Left ventricle myocardium inferior (tissue), 1 donor: ENCODE measurements around the gene COP1. TPM values are rescaled to one million over a fixed set of nuclear protein-coding genes. Genes with fewer than 3 reads are reported as not detected.
A peak's percentile ranks its signal among the peaks of the same experiment; 100 is the strongest.
"Not testable (repeated sequence)": the region's sequence is repeated elsewhere in the genome, so short reads cannot be mapped to it uniquely, and the experiment has no call there.

Experiments
- DNase-seq: peaks from one replicate; pipeline ENCODE4 v3.0.0-alpha.2; 2020
- H3K27ac ChIP-seq: fragments of 200-600 bp; replicated peaks from 2 replicates; pipeline ENCODE4 v1.8.0; 2021
- H3K27me3 ChIP-seq: fragments of 200-600 bp; 2 replicates; pipeline ENCODE4 v1.8.0; 2021; ENCODE audit warnings: low read depth
- H3K36me3 ChIP-seq: fragments of 200-600 bp; 2 replicates; pipeline ENCODE4 v1.8.0; 2021
- H3K4me1 ChIP-seq: fragments of 200-600 bp; 2 replicates; pipeline ENCODE4 v1.8.0; 2021
- H3K4me3 ChIP-seq: fragments of 200-600 bp; 2 replicates; pipeline ENCODE4 v1.8.0; 2021; ENCODE audit warnings: mild to moderate bottlenecking, moderate library complexity
- H3K9me3 ChIP-seq: fragments of 200-600 bp; replicated peaks from 2 replicates; pipeline ENCODE4 v1.8.0; 2021
- intact Hi-C: fragments of 100-400 bp; cut with micrococcal nuclease; formaldehyde crosslinking; loops from one replicate; pipeline ENCODE4 v1.11.0; 2022
- long read RNA-seq: library from polyadenylated mRNA; unstranded; transcript quantifications from one replicate; pipeline ENCODE4 v2.0.0, GENCODE V29; 2021
- total RNA-seq: library from RNA; stranded (reverse); fragmentation: NEBNext Ultra II Directional; extraction: Animal tissue kit (Norgen Biotek cat#: 25700); gene quantifications from one replicate; pipeline ENCODE4 v1.2.1, GENCODE V29; 2021
- TF ChIP-seq, protein P1 (sequence below): fragments of 200-600 bp; IDR thresholded peaks from 2 replicates; pipeline ENCODE4 v1.8.0; 2021; ENCODE audit warnings: antibody characterized with exemption, mild to moderate bottlenecking, borderline replicate concordance
- donor health status: DM: no; HTN: yes; CAD: no; lungs with severe emphysema.

Gene COP1
- total RNA-seq: 22.6 TPM
- long read RNA-seq, transcript COP1-204 (20 exons, 3,033 nt): major isoform, 44 of 91 reads
- long read RNA-seq, partial matches to known transcripts: 1 of 91 reads
- long read RNA-seq, other reads (novel, unspliced or antisense): 43 of 91 reads

DNA sequence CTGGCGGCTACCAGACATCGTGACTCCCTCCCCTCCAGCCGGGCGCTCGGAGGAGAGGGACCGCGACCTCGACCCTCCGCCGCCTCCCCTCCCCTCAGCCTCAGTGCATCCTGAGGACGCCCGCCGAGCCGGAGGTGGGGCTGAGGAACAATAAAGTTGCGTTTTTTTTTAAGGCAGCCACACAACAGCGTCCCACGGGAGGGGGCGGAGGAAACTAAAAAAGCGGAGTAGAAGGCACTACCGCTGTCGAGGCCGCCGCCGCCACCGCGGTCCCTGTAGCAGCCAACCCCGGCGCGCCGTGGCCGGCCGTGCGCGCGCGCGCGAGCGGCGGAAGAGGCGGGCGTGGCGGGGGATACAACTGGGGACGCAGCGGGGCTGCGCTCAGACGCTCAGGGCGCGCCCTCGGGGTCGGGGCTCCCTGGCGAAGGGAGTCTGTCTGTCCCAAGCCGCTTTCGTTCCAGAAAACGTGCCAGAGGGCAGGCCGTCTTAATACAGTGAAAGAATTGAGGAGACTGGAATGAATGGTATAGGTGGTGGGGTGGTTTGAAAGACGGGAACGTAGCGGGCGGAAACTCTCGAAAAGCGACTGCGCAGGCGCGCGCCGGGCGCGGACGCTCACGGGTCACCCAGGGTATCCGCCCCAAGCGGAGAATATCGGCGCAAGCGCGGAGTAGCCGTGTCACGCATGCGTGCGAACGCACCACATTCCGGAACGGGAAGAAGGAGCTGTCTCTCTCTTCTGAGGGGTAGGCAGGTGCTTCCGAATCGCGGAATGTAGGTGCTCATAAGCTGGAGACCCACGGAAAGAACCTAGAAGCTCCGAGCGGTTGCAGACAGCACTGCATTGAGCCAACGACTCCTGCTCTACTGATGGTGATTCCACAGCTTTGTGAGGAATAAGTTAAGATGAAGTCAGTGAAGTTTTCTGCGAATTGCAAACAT lies at the start of gene COP1:
COP1 (minus strand) TSS at position 326 of the 942 bp plus-strand sequence; CDS start at position 18, 308 bp downstream.
- no peaks in the 10 kb centered on the region for H3K27me3 ChIP-seq
- H3K4me3 ChIP-seq: peak within 1 kb of the TSS; percentile 89
- H3K27ac ChIP-seq: peak within 1 kb of the TSS; percentile 94
- TF ChIP-seq, protein P1, sequence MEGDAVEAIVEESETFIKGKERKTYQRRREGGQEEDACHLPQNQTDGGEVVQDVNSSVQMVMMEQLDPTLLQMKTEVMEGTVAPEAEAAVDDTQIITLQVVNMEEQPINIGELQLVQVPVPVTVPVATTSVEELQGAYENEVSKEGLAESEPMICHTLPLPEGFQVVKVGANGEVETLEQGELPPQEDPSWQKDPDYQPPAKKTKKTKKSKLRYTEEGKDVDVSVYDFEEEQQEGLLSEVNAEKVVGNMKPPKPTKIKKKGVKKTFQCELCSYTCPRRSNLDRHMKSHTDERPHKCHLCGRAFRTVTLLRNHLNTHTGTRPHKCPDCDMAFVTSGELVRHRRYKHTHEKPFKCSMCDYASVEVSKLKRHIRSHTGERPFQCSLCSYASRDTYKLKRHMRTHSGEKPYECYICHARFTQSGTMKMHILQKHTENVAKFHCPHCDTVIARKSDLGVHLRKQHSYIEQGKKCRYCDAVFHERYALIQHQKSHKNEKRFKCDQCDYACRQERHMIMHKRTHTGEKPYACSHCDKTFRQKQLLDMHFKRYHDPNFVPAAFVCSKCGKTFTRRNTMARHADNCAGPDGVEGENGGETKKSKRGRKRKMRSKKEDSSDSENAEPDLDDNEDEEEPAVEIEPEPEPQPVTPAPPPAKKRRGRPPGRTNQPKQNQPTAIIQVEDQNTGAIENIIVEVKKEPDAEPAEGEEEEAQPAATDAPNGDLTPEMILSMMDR: peak; percentile 40
- no peaks in the 10 kb centered on the region for H3K9me3 ChIP-seq
- intact Hi-C loops: no loop called here
- peak; percentile 97 for DNase-seq
- peaks cover 51% of the 10 kb centered on the region for H3K4me1 ChIP-seq
- H3K36me3 ChIP-seq: no peaks in the 10 kb centered on the region

DNA sequence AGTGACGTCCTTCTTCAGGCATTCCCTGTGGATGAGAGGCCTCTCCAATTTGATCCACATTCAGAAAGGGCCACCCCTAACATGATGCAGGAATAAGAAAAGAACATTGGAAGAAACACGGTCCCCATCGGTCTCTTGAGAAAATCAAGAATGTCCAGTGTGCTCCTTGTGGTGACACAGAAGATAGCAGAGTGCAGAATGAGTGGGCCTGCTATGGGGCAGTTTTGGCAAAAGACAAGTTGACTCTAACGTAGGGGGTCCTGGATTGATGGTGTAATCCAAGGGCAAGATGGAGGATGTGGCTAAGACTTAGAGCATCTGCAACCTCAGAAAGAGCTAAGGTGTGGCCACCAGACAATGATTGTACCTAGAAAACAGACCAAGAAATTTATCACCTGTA lies 45.1 kb upstream of the COP1 start:
- TF ChIP-seq, protein P1: no peak
- no peaks in the 10 kb centered on the region for H3K9me3 ChIP-seq
- intact Hi-C loops: no loop called here
- no peaks in the 10 kb centered on the region for H3K4me1 ChIP-seq
- no peaks in the 10 kb centered on the region for H3K27me3 ChIP-seq
- H3K36me3 ChIP-seq: no peaks in the 10 kb centered on the region
- H3K4me3 ChIP-seq: no peak overlapping the region
- DNase-seq: no peak
- no peak overlapping the region for H3K27ac ChIP-seq

DNA sequence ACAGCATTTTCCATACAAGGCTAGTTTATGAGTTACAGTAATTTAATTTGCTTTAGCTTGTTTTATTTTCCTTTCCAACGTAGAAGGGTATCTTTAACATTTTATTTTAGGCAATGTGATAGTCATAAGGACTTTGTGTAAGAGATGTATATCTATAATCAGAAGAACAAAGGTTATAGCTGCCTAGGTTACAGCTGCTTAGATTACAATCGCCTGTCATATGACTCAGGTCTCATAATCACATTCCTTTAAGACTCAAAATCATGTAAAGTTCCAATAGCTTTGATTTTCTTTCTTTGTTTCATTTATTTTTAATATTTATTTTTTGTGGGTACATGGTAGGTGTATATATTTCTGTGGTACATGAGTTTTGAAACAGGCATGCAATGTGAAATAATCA lies 37.8 kb upstream of the COP1 start:
- no peaks in the 10 kb centered on the region for H3K9me3 ChIP-seq
- no peaks in the 10 kb centered on the region for H3K27me3 ChIP-seq
- H3K4me1 ChIP-seq: no peaks in the 10 kb centered on the region
- H3K4me3 ChIP-seq: no peak overlapping the region
- H3K36me3 ChIP-seq: no peaks in the 10 kb centered on the region
- TF ChIP-seq, protein P1: no peak
- no peak for DNase-seq
- H3K27ac ChIP-seq: no peak overlapping the region
- intact Hi-C loops: no loop called here

DNA sequence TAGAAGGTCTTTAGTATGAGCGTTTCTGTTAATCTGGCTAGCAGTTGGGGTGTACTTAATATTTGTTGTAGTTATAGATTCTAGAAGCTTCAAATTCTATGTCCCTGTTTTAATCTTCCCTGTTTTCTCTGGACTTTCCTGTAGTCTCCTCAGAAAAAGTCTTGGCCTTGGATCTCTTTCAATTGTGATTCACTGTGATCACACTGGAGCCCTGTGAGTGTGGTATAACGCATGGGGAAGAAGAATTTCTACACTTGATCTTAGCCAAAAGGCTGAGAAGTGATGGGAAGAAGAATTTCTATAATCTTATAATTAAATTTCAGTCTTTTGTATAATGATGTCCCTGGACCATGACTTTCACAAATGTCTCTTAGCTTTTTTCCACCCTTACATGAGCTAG lies 36.7 kb upstream of the COP1 start:
- DNase-seq: no peak
- Histone ChIP-seq H3K27me3 (no peaks in the 10 kb centered on the region), H3K27ac (no peak overlapping the region), H3K36me3 (no peaks in the 10 kb centered on the region), H3K9me3 (no peaks in the 10 kb centered on the region), H3K4me1 (no peaks in the 10 kb centered on the region), H3K4me3 (no peak overlapping the region)
- TF ChIP-seq, protein P1: no peak
- intact Hi-C loops: no loop called here

DNA sequence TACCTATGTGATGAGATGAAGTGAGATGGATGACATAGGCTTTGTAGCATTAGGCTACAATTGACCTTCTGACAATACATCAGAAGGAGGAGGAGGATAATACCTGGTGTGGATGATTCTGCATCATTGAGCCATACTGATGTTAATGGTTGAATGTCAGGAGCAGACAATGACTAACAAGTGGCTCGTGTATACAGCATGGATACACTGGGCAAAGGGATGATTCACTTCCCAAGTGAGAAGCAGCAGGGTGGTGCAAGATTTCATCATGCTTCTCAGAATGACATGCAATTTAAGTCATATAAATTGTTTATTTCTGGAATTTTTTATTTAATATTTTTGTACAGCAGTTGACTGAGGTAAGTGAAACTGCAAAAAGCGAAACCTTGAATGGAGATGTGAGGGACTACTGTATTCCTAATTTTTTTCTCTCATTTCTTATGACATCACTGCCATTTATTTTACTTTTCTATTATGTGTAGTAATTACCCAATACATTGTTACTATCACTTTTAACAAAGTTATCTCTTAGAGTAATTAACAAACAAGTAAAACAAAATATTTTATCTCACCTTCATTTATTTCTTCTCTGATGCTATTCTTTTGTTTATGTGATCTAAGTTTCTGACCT lies 34.4 kb upstream of the COP1 start:
- H3K27ac ChIP-seq: no peak overlapping the region
- no peaks in the 10 kb centered on the region for H3K4me1 ChIP-seq
- H3K27me3 ChIP-seq: no peaks in the 10 kb centered on the region
- no peak overlapping the region for H3K4me3 ChIP-seq
- no peaks in the 10 kb centered on the region for H3K36me3 ChIP-seq
- intact Hi-C loops: no loop called here
- TF ChIP-seq, protein P1: no peak
- H3K9me3 ChIP-seq: no peaks in the 10 kb centered on the region
- no peak for DNase-seq

DNA sequence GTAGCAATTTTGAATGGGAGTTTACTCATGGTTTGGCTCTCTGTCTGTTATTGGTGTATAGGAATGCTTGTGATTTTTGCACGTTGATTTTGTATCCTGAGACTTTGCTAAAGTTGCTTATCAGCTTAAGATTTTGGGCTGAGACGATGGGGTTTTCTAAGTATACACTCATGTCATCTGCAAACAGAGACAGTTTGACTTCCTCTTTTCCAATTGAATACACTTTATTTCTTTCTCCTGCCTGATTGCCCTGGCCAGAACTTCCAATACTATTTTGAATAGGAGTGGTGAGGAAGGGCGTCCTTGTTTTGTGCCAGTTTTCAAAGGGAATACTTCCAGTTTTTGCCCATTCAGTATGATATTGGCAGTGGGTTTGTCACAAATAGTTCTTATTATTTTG lies 26.6 kb upstream of the COP1 start:
- peaks cover 17% of the 10 kb centered on the region for H3K9me3 ChIP-seq
- H3K27me3 ChIP-seq, intact Hi-C loops: not testable (repeated sequence)

More for the DNA sequence above, 26.6 kb upstream of the COP1 start:
- H3K4me3 ChIP-seq, H3K36me3 ChIP-seq, DNase-seq, H3K4me1 ChIP-seq, H3K27ac ChIP-seq: not testable (repeated sequence)
